ENCODE data around the gene RPGR.

GRCh38 chrX:38318196-38318595, 9.1 kb downstream of the RPGR start:
- TF ChIP-seq POLR2A (IDR thresholded peaks at IDR 0.05): no peak
- TF ChIP-seq CTCF (IDR thresholded peaks at IDR 0.05): no peak
